ENCODE measurements around the gene ZNF141.

DNA sequence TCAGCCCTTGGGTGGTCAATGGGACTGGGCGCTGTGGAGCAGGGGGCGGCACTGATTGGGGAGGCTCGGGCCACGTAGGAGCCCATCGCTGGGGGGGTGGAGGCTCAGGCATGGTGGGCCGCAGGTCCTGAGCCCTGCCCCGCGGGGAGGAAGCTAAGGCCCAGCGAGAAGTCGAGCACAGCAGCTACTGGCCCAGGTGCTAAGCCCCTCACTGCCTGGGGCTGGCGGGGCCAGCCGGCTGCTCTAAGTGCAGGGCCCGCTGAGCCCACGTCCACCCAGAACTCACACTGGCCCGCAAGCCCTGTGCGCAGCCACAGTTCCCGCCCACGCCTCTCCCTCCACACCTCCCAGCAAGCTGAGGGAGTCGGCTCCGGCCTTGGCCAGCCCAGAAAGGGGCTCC lies 66.4 kb downstream of the ZNF141 start:
- TF ChIP-seq, protein P1, sequence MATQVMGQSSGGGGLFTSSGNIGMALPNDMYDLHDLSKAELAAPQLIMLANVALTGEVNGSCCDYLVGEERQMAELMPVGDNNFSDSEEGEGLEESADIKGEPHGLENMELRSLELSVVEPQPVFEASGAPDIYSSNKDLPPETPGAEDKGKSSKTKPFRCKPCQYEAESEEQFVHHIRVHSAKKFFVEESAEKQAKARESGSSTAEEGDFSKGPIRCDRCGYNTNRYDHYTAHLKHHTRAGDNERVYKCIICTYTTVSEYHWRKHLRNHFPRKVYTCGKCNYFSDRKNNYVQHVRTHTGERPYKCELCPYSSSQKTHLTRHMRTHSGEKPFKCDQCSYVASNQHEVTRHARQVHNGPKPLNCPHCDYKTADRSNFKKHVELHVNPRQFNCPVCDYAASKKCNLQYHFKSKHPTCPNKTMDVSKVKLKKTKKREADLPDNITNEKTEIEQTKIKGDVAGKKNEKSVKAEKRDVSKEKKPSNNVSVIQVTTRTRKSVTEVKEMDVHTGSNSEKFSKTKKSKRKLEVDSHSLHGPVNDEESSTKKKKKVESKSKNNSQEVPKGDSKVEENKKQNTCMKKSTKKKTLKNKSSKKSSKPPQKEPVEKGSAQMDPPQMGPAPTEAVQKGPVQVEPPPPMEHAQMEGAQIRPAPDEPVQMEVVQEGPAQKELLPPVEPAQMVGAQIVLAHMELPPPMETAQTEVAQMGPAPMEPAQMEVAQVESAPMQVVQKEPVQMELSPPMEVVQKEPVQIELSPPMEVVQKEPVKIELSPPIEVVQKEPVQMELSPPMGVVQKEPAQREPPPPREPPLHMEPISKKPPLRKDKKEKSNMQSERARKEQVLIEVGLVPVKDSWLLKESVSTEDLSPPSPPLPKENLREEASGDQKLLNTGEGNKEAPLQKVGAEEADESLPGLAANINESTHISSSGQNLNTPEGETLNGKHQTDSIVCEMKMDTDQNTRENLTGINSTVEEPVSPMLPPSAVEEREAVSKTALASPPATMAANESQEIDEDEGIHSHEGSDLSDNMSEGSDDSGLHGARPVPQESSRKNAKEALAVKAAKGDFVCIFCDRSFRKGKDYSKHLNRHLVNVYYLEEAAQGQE (IDR thresholded peaks at IDR 0.05; ENCODE audit: insufficient read depth in 1 of 2, low read depth in 2 of 2, low read length in 2 of 2), result no peak
- TF ChIP-seq TAF1 (IDR thresholded peaks at IDR 0.05; ENCODE audit: borderline replicate concordance, insufficient read depth, low read length), result no peak
- no peak for TF ChIP-seq POLR2AphosphoS5 (IDR thresholded peaks at IDR 0.05; ENCODE audit: low read depth, low read length)

All from PFSK-1 (cell line).